HG03045 (cell line): ENCODE data around the gene SCARF1.

Source experiments
- ATAC-seq: cut with Tn5 transposase; IDR thresholded peaks from one replicate; pipeline ENCODE4 v1.9.1; 2021; ENCODE audit warnings: mild to moderate bottlenecking, moderate library complexity; ENCODE audit not compliant: unreplicated experiment

SCARF1 gene

DNA sequence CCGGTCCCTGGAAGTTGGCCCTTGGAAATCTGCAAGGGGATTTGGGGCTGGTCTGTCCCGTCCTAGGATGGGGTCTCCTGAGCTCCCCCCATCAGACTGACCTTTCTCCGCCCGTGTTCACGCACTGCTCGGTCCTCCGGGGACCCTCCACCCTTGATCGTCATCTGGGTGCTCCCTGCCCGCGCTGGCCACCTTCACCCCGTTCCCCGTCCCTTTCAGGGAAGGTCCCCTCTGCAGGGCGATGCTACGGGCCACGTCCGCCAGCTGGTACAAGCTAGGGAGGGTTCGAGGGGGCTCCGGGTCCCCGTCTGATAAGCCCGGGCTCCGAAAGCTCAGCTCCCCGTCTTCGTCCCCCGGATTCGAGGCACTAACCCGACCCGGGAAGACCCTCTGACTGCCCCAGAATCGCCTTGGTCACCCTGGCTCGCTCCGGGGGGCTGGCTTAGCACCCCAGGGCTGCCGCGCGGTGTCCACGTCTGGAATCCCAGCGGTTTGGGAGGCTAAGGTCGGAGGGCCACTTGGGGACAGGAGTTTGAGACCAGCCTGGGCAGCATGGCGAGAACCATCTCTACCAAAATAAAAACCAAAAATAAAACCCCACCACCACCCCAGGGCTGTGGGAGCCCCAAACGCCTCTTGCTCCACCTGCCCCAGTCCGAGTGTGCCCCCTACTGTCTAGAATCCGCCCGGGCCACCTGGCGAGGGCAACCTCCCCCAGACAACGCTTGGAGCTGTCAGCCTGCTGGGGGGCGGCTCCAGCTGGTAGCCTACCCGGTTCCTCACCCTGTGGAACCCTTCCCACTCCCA, 15.8 kb downstream of the SCARF1 start:
- no peak for ATAC-seq

DNA sequence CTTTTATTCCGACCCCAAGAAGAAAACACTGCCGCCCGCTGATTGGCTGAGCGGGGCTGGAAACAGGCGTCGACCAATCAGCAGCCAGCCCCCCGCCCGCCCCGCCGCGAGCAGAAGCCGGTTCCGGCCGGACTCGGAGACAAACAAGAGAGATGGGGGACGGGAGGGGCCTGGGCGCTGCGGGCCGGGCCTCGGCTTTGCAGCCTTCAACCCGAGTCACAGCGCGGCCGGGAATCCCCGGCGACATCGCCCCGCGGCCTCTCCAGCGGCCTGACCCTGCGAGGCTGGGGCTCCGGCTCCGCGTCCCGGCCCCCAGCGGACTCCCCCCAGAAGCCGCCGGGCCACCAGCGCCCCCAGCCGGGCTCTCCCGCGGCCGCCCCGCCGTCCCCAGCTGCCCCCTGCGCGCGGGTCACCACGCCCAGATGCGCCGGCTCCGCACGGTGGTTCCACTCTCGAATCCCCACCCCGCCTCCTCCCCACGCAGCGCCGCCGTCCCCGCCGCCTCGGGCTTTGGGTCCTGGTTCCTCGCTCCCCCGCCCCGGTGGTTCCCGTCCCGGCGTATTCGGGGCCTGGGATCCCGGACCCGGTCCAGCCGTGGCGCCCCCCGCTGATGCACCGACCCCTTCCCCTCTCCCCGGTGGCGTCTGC, 16.6 kb downstream of the SCARF1 start:
- peak; percentile 55 for ATAC-seq

DNA sequence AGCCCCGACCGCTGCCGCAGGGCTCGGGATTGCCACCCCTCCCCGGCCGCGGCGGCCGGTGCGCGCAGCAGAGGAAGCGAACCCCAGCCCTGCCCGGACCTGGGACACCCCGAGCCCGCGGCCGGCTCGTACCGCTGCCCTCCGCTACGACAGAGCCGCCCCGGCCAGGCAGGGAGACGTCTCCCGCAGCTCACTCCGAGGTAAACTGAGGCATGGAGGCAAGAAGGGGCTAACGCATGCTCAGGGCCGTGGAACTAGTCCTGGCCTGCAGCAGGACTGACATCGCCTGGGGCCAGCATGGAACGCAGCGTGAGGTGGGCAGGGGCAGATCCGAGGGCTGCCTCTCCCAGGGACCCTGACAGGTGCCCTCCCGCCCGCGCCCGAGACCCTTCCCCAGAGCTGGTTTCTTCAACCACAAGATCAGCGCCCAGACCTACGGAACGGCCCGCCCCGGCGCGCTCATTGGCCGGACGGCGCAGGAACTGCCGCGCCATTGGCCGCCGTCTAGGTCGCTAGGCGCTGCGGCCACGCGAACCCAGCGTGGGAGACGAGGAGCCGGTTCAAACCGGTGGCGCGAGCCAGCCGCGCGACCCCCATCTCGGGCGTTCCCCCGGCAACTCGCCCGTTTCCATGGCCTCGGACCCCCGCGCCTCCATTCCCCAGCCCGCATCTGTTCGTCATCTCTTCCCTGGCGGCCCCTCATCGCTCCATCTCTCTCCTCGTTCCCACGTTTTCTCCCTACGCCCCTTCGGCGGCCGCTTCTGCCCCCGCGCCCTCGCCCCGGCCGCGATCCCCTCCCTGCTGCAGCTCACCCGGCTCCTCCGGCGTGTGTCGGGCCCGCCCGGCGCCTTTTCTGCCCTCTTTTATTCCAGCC, 17.3 kb downstream of the SCARF1 start, which contains the start of gene SLC43A2:
SLC43A2 (minus strand) TSS at position 853 of the 874 bp plus-strand sequence. CDS start 960 bp downstream, outside the sequence.
- peak; percentile 60 for ATAC-seq

DNA sequence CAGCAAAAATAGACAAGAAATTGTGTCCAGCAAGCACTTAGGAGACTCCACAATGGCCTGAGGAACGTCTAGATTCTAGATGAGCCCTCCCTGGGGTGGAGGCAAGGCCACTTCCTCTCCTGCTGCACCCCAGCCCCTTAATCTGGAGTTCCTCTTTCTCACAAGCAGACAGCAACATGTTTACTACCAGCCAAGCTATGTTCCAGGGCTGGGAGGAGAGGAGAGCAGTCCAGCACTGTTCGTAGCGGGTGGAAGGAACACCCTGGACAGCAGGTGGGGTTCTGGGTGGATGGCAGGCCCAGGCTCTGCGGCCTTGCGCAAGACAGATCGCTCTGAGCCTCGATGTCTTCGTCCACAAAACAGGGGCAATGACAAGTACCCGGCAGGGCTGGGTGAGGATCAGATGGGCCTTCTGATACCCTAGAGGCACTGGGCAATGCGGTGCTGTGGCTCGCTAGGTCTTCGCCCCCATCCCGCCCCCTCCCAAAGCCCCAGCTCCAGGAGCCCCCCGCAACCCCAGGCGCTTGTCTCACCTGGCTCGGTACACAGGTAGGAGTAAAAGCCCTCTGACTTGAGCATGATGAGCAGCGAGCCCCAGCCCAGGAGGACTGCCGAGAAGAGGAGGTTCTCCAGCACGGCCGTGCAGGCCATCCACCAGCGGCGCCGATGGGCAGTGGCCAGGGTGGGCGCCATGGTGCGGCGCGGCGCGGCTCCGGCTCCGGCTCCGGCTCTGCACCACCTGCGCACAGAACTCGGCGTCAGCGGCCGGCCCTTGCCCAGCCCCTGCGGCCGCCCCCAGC, 18.1 kb downstream of the SCARF1 start:
- no peak for ATAC-seq

DNA sequence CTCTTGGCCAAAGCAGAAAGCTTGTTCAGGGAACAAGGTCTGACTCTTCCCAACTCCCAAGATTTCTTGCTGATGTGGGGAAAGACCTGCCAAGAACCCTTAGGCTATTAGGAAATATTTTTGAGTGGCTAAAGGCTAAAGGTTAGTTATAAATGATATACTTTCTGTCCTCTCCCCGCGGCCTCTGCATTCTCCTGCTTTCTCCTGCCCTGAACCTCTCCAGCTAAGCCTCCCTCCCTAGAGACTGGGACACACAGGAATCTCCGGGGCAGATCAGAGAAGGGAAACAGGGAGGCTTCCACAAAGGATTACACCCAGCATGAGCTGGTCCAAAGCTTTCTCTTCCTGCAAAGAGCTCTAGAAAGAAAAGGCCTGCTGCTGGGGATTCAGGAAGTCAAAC, 19.2 kb downstream of the SCARF1 start:
- ATAC-seq, result no peak

DNA sequence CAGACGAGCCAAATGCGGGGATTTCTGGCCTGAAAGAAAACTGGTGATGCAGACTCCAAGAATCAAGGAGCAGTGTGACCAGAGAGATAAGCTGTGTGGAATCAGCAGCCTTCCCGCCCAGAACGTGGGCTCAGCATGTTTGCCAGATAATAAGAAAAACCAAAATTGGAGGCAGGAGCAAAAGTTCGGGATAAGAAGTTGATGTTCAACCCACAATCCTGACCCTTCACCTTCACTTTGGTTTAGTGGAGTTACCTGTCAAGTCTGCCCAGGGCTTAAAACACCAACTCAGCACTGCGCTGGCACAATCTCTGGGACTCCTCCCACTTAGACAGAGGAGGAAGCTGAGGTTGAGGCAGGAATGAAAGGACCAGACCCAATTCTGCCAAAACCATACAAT, 20.0 kb downstream of the SCARF1 start:
- ATAC-seq, result no peak

DNA sequence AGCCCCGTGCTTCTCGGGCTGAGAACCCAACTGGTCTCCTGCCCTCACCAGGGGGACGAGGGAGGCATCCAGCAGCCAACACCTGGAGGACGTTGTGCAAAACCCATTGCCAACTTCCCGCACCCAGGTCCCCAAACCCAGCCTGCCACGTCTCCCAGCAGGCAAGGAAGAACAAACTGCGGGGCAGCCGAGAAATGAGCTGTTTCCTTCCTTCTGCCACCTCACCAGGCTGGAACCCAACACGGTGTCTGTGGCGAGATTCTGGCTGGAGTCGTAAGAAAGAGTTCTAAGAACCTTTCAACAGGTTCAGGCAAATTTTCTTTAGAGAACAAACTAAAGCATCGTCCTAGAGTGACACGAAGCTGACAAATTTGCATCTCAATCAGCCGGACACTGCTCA, 20.5 kb downstream of the SCARF1 start:
- no peak for ATAC-seq

DNA sequence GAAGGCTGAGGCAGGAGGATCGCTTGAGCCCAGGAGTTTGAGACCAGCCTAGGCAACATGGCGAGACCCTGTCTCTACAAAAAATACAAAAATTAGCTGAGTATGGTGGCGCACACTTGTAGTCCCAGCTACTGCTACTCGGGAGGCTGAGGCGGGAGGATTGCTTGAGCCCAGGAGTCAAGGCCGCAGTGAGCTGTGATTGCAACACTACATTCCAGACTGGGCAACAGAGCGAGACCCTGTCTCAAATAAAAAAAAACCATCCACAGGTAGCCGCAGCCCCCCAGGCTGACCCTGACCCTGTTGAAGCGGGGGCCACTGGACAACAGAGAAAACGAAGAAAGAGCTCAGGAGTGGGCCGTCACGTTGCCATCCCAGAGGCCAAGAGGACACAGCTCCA, 20.9 kb downstream of the SCARF1 start:
- ATAC-seq, result no peak

DNA sequence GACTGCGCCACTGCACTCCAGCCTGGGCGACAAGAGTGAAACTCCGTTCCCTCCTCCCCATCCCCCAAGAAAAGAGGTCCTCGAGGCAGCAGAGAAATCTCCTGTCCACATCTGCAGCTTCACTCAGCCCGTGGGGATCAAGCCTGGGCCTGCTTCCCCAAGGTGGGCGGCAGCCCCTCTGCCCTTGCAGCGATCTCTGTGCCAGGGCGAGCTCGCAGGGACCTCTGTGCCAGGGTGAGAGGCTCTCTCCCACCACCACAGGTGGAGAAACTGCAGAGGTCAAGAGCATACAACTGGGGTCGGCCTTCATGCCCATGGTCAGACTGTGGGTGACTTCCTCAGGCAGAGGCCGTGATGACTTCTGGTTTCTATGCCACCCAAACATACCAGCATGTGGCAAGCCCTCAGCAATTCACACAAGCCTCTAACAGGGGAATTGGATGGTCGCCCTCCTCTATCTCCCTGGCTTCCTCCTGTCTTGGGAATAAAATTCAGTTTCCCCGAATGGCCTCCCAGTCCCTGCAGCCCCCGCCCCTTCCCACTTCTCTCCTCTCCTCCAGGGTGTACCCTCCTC, 22.4 kb downstream of the SCARF1 start:
- ATAC-seq, result no peak

DNA sequence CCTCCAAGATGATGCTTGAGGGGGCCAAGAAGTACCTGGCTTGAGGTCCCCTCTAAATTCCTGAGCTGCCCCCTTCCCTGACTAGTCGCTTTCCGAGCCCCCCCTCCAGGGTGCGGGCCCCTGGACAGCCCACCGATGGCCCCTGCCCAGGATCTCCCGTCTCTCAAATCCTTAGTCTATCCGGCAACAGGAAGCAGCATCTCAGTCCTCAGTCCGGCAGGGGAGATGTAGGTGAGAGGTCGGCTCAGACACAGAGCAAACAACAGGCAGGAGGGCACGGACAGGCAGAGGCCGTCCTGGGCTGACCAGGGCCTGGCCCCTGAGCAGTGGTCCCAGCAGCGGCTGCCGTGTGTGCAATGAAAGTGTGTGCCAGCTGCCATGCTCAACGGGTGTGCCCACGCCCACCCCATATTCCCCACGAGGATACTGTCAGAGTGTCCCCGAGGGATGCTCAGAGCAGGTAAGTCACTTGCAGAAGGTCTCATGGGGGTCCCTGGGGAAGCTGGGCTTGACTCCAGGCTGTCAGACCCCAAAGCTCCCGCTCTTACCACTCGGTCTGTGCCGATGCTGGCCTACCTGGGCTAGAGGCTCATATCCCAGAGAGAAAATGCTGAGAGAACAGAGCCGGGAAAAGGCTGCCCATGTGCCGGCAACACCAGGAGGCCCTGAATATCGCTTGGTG, 24.1 kb downstream of the SCARF1 start:
- ATAC-seq, result no peak

DNA sequence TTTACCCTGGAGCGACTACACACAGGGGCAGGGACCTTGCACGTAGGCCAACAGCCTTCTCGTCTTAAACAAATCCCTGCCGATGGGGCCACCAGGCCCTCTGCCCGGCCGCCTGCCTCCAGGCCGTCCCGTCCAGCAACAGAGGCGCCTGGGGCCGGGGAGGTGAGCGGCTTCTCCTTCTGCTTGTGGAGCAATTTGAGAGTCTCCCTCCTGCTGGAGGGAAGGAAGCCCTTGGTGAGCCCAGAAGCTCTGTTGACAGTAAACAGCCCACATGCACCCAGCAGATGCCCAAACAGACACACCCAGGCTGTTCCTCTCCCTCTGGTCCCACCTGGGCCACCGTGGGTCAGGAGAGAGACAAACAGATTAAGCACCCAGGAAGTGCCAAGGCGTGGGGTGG, 25.0 kb downstream of the SCARF1 start:
- ATAC-seq, result no peak

DNA sequence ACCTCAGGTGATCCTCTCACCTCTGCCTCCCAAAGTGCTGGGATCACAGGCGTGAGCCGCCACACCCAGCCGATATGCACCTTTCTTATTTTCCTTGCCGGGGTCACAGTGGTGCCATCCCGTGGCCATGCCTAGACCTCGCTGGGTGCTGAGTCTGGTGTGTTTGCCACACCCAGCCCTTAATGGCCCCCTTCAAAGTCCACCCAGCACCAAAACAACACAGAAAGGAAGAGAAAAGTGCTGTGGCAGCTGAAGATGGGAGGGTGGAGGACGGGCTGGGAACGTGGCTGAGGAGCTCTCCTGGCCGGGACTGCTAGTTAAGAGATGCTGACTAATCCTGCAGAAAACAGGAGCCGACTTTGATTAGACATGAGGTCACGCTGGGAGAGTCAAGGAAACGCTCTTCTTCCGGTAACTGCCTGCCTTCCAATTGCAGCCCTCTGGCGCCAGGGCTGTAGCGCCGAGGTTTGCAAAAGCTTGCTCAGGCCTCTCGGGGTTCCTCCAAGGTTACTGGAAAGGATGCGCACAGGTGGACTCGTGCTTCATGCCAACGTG, 27.8 kb downstream of the SCARF1 start:
- ATAC-seq, result no peak

DNA sequence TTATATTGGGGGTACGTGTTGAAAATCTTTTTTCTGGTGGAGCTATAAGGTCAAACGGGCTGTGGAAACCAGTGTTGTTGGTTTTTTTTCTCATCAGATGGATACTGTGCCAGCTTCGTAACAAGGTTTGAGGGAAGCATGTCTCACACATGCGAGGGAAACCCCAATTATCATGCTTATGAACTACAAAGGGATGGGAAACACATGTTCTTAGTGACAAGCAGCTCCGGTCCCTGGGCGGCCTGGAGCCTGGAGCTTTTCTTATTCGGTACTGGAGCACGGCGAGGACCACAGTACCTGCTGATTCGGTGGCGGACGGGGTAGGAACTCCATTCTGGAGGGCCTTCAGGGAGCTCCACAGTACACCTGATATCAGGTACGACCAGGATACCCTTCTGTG, 29.4 kb downstream of the SCARF1 start:
- no peak for ATAC-seq

DNA sequence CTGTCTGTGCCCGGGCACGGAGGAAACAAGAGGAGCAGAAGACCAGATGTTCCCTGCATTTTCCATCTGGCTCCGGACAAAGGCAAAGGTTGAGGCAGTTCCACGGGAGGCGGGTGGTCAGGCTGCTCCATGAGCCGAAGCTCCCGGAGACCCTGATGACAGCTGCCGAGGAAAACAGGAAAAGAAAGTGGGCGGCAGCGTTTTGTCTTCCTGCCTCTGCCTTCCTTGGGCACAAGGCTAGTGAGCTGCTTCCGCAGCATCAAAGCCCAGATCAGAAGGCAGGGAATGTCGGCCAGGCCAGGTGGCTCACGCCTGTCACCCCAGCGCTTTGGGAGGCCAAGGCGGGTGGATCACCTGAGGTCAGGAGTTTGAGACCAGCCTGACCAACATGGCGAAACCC, 33.1 kb downstream of the SCARF1 start:
- ATAC-seq, result no peak

DNA sequence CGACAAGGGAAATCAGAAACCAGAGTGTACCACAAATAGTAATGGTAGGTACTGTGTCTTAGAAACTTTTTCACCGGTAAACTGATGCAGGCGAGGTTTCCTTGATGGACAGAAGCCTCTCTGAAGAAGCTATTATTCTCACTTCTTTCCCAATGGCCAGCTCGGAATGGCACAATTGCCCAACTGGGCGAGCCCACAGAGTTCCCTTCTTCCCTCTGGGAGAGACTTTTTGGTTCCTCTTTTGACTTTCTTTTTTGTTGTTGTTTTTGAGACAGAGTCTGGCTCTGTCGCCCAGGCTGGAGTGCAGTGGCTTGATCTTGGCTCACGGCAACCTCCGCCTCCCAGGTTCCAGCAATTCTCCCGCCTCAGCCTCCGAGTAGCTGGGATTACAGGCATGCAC, 33.8 kb downstream of the SCARF1 start:
- ATAC-seq, result no peak

DNA sequence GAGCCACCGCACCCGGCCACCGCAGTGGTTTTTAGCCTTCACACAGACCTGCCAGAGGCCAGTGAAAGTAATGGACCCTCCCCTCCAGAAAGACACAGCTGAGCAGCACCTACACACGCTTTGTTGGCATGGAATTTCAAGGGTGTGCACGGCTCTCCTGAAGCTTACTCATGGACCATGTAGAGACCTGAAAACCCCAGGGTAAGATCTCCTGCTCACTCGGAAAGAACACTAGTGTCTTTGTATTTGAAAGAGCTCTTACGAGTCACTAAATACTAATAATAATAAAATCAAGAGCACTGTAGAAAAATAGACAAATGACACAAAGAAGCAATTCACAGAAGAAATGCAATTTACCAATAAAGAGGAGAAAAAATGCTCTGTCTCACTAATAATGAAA, 36.9 kb downstream of the SCARF1 start:
- no peak for ATAC-seq

DNA sequence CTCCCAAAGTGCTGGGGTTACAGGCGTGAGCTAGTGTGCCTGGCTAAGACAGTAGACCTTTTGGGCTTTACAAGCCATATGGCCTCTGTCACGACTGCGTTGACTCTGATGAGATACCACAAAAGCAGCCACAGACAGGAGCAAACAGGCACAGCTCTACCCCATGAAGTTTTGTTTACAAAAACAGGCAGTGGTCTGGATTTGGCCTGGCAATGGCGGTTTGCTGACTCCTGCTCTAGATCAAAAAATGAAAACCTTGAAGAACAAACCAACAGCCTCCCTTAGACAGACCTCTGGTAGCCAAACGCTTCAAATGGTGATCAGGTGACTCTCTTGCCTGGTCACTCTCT, 37.6 kb downstream of the SCARF1 start:
- ATAC-seq, result no peak

DNA sequence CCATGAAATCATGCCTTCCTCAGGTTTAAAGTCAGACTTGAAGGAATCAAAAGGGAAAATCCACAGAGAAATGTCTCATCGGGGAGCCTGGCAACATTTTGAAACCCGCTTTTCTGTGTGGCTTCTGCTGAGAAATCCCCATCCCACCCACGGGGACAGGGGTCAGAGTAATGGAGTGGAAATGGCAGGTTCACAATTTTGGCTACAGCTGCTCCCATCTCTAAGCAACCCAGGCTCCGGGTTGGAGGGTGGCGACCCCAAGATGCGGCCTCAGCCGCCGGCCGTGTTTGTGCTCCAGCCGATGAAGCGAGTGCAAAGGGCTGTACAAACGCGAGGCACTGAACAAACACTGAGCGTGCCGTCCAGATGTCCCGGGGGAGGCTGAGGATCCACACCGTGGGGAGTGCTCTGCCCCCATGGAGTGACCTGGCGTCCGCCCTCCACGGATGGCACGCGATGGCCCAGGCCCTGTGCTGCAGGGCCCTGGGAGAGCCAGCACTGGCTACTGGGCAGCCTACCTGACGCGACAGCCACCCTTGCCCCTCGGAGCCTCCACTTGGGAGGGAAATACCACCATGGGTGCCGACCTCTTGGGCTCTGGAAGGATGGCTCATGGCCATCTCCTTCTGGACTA, 39.1 kb downstream of the SCARF1 start:
- ATAC-seq, result peak; percentile 7

DNA sequence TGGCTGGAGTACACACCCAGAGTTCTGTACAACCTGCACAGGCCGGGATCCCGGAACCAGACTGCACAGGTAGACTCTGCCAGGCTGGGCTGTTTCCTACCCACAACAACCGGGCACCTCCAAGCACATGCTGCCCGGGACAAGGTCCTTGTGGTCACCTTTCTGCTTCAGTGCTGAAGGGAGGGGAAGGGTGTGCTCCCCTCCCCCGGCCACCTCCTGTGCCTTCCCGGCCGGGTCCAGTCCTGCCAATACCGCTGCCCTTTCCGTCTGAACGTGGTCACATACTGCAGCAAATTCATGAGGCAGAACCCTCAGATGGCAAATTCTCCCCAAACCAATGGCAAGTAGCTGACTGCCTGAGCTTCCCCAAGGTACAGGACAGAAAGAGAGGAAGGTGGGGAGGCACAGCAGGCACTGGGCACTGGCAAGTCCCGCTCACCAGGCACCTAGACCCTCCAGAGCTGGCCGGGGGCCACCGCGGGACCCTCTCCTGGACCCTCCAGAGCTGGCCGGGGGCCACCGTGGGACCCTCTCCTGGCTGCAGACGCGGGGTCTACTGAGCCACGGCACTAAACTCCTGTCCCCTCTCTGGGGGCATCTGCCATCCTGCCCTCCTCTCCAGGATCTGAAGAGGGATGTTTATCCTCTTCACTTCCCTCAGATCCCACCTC, 39.7 kb downstream of the SCARF1 start:
- no peak for ATAC-seq
